HepG2 (cell line): ENCODE measurements around the gene OR5B21. TPM values are rescaled to one million over a fixed set of nuclear protein-coding genes. Genes with fewer than 3 reads are reported as not detected.

Experiments
- ATAC-seq: fragments of 200-7000 bp; cut with Tn5 transposase; 3 replicates; pipeline ENCODE4 v1.9.1; 2020; ENCODE audit warnings: mild to moderate bottlenecking, moderate library complexity
- BruUV-seq: library from RNA; stranded (reverse); fragments of 400-500 nt; replicated peaks from 2 replicates; lab custom pipeline; 2021; lab: Mats Ljungman, UMichigan
- CTCF ChIA-PET: fragments of 300-600 bp; formaldehyde crosslinking; extraction: SDS; loops from one replicate; lab custom pipeline; 2021; ENCODE audit warnings: low total read pairs, inconsistent platforms, low intra/inter-chr PET ratio; lab: Yijun Ruan, JAX
- POLR2A ChIA-PET: fragments of 350-600 bp; sonication (Branson Sonifier 250); formaldehyde crosslinking; loops from one replicate; lab custom pipeline; 2020; ENCODE audit warnings: antibody characterized with exemption, inconsistent platforms; lab: Yijun Ruan, JAX
- DNase-seq: peaks from one replicate; pipeline ENCODE4 v3.0.0-alpha.2; 2015; ENCODE audit warnings: low spot score
- FAIRE-seq: peaks from 3 replicates; lab custom pipeline; 2011; peaks lifted over from hg19 to GRCh38; lab: Jason Lieb, UNC
- H2AFZ ChIP-seq: one replicate; pipeline ENCODE4 v1.6.1; 2011; ENCODE audit warnings: low read length, inconsistent platforms
- H3K27ac ChIP-seq: fragments of 300-600 bp; 3 replicates; pipeline ENCODE4 v1.8.0; 2011; ENCODE audit warnings: mixed run types, mild to moderate bottlenecking, mixed read lengths, low read length, inconsistent platforms; ENCODE audit not compliant: insufficient read depth; ENCODE audit errors: extremely low read length
- H3K27me3 ChIP-seq, 2 experiments: fragments of 200-600 bp in 1 of 2; 2 replicates in 1 of 2; 3 replicates in 1 of 2; pipeline versions ENCODE4 v1.6.0 to v1.8.0; 2011; ENCODE audit warnings: low read length in 2 of 2, mild to moderate bottlenecking in 2 of 2, moderate library complexity in 2 of 2, inconsistent platforms in 1 of 2; ENCODE audit not compliant: insufficient read depth in 2 of 2, control insufficient read depth in 1 of 2
- H3K36me3 ChIP-seq, 2 experiments: fragments of 200-600 bp in 1 of 2; replicated peaks in 1 of 2; 2 replicates in 1 of 2; 3 replicates in 1 of 2; pipeline versions ENCODE4 v1.5.1 to v1.8.0; 2011; ENCODE audit warnings: low read length in 2 of 2, inconsistent platforms in 1 of 2; ENCODE audit not compliant: insufficient read depth in 2 of 2, control insufficient read depth in 1 of 2
- H3K4me1 ChIP-seq: 2 replicates; pipeline ENCODE4 v1.5.1; 2012; ENCODE audit warnings: low read length, inconsistent platforms; ENCODE audit not compliant: insufficient read depth
- H3K4me2 ChIP-seq: 2 replicates; pipeline ENCODE4 v1.6.0; 2011; ENCODE audit warnings: low read depth, low read length, inconsistent platforms
- H3K4me3 ChIP-seq, 3 experiments: fragments of 200-600 bp in 1 of 3; sonication (generic), shearing (Covaris generic) in 1 of 3; replicated peaks in 1 of 3; 2 replicates each; pipeline ENCODE4 v1.5.1; 2011 to 2016; ENCODE audit warnings: low read length in 3 of 3, inconsistent platforms in 2 of 3, low read depth in 2 of 3, mild to moderate bottlenecking in 2 of 3, control low read depth in 1 of 3, mixed read lengths in 1 of 3; ENCODE audit not compliant: insufficient read depth in 1 of 3
- H3K79me2 ChIP-seq: one replicate; pipeline ENCODE4 v1.6.1; 2011; ENCODE audit warnings: low read length, inconsistent platforms; ENCODE audit not compliant: insufficient read depth
- H3K9ac ChIP-seq: 2 replicates; pipeline ENCODE4 v1.6.0; 2011; ENCODE audit warnings: mild to moderate bottlenecking, low read depth, low read length, inconsistent platforms; ENCODE audit not compliant: insufficient read depth
- H3K9me3 ChIP-seq: 2 replicates; pipeline ENCODE4 v1.5.1; 2012; ENCODE audit warnings: mild to moderate bottlenecking, low read length
- H4K20me1 ChIP-seq: 2 replicates; pipeline ENCODE4 v1.6.0; 2011; ENCODE audit warnings: inconsistent platforms, mild to moderate bottlenecking, low read length, moderate library complexity; ENCODE audit not compliant: insufficient read depth
- ETS1 ChIP-seq: sonication (generic); formaldehyde crosslinking; IDR thresholded peaks from 2 replicates; pipeline ENCODE4 v1.4.0; 2020; ENCODE audit warnings: missing genetic modification reagents
- HINFP ChIP-seq: sonication (generic); formaldehyde crosslinking; IDR thresholded peaks from 2 replicates; pipeline ENCODE4 v1.4.0; 2020; ENCODE audit warnings: low read depth, mild to moderate bottlenecking, missing genetic modification reagents
- KLF9 ChIP-seq: IDR thresholded peaks from 2 replicates; pipeline ENCODE4 v1.6.1; 2016; ENCODE audit warnings: low read depth
- SAFB2 ChIP-seq: sonication (generic); formaldehyde crosslinking; IDR thresholded peaks from 2 replicates; pipeline ENCODE4 v1.5.1; 2020; ENCODE audit warnings: missing genetic modification reagents, low read depth, mild to moderate bottlenecking, borderline replicate concordance
- ZNF382 ChIP-seq: sonication (generic); formaldehyde crosslinking; IDR thresholded peaks from 2 replicates; pipeline ENCODE4 v1.5.0; 2020; ENCODE audit warnings: missing genetic modification reagents, mild to moderate bottlenecking, borderline replicate concordance
- ZNF646 ChIP-seq: sonication (generic); formaldehyde crosslinking; IDR thresholded peaks from 2 replicates; pipeline ENCODE4 v1.9.0; 2021; ENCODE audit warnings: mild to moderate bottlenecking, missing genetic modification reagents
- ZNF660 ChIP-seq: sonication (generic); formaldehyde crosslinking; IDR thresholded peaks from 2 replicates; pipeline ENCODE4 v1.5.1; 2020; ENCODE audit warnings: mild to moderate bottlenecking, low read depth, missing genetic modification reagents, borderline replicate concordance
- ZNF710 ChIP-seq: sonication (generic); formaldehyde crosslinking; IDR thresholded peaks from 2 replicates; pipeline ENCODE4 v1.5.0; 2020; ENCODE audit warnings: mild to moderate bottlenecking, missing genetic modification reagents, borderline replicate concordance
- WGBS: methylation state at CpG from one replicate; pipeline ENCODE4 v1.1.6; 2017; ENCODE audit warnings: low lambda C conversion rate; 5-methylcytosine and 5-hydroxymethylcytosine counted together
- in situ Hi-C: cut with HindIII; loops from 2 replicates; pipeline ENCODE4 v1.10.0; 2017; ENCODE audit warnings: low pct_unique_long_range_greater_than_20kb; ENCODE audit not compliant: extremely low pct_ligation_motif_present
- intact Hi-C: fragments of 100-400 bp; cut with micrococcal nuclease; formaldehyde crosslinking; loops from one replicate; pipeline ENCODE4 v1.10.0; 2022; ENCODE audit not compliant: unreplicated experiment
- polyA plus RNA-seq, 8 experiments: library from polyadenylated mRNA; depleted of rRNA in 3 of 8; stranded (reverse) in 7 of 8; unstranded in 1 of 8; fragments of >200 nt; fragmentation: Illumina TruSeq in 4 of 8; extraction: Trizol in 4 of 8; gene quantifications; 2 replicates each; pipeline versions ENCODE4 v1.2.1 to v1.2.3, GENCODE V29; 2011 to 2016; ENCODE audit warnings: low read depth in 4 of 8, missing spikeins in 1 of 8, mixed read lengths in 1 of 8; ENCODE audit not compliant: insufficient read depth in 1 of 8
- total RNA-seq, 5 experiments: library from RNA; depleted of rRNA; stranded (reverse); fragments of >200 nt; fragmentation: Illumina TruSeq; extraction: Trizol; gene quantifications; 2 replicates each; pipeline ENCODE4 v1.2.3, GENCODE V29; 2016; ENCODE audit warnings: low read depth in 1 of 5

The OR5B21 gene
- total and polyA plus RNA-seq, 2 of the 13 experiments (the other 11 are each of a cell fraction or from before 2014, with no cell fraction given), result not detected

GRCh38 chr11:58526721-58527120 lies 18.8 kb upstream of the OR5B21 start:
- intact Hi-C loops, result no loop called here
- CTCF ChIA-PET, result no interaction called here

More at GRCh38 chr11:58526721-58527120, 18.8 kb upstream of the OR5B21 start:
- DNase-seq (no peak), FAIRE-seq (no peak), ATAC-seq (no peak)
- TF ChIP-seq ZNF646, result no peak
- TF ChIP-seq ZNF382, result no peak
- TF ChIP-seq KLF9 (CRISPR knock-in tag), result no peak
- no peak for TF ChIP-seq ETS1 (CRISPR knock-in tag)
- TF ChIP-seq SAFB2, result no peak
- no peak for TF ChIP-seq ZNF710 (CRISPR knock-in tag)
- TF ChIP-seq HINFP (CRISPR knock-in tag), result no peak
- no peak for TF ChIP-seq ZNF660 (CRISPR knock-in tag)
- POLR2A ChIA-PET, result no interaction called here
- no peak overlapping the region for H3K27ac ChIP-seq
- no peak overlapping the region for H3K9ac ChIP-seq
- BruUV-seq, result no TSS peak
- no peaks in the 10 kb centered on the region for H4K20me1 ChIP-seq
- H2AFZ ChIP-seq, result no peak overlapping the region
- H3K27me3 ChIP-seq, result no peaks in the 10 kb centered on the region
- 68% methylated on average over 3 of the region's 3 CpGs for WGBS
- in situ Hi-C loops, result loop anchor here (25.0 kb wide), 1 partner anchor 261 kb away; no protein-coding TSS in a partner anchor
- H3K4me1 ChIP-seq, result peaks cover 6% of the 10 kb centered on the region
- no peak overlapping the region for H3K4me2 ChIP-seq
- no peaks in the 10 kb centered on the region for H3K36me3 ChIP-seq
- no peak overlapping the region for H3K4me3 ChIP-seq
- H3K9me3 ChIP-seq, result no peaks in the 10 kb centered on the region
- no peaks in the 10 kb centered on the region for H3K79me2 ChIP-seq
